ENCODE measurements around the gene P4HTM.

P4HTM gene

DNA sequence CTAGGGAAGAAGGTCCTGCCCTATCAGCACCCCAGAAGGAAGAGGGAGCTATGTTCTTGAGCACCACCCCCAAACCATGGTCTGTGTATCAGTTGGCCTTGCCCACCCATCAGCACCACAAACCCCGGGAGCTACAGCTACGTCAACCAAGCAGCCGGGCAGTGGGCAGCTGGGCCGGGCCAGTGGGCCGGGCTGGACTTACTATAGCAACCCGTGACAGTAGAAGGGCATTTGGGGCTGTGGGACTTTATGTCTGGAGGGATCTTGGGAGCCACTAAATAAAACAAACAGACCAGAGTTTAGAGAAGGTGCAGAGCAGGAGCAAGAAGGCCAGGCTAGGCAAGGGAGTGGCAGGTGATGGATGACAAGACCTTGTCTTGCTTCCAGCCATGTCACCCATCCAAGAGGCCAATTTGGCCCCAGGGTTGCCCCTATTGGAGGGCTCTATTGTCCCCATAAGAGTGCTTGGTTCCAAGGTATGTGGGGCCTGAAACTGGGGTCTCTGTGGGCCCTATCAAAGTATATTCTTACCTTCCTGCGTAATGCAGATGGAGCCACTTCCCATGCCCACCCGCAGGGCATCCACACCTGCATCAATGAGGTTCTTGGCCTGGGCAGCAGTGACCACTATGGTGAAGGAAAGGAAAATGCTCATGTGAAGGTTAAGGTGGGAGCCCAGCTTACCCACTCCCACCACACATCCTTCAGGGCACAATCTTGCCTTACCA, 35.9 kb downstream of the P4HTM start:
- DNase-seq, result no peak

DNA sequence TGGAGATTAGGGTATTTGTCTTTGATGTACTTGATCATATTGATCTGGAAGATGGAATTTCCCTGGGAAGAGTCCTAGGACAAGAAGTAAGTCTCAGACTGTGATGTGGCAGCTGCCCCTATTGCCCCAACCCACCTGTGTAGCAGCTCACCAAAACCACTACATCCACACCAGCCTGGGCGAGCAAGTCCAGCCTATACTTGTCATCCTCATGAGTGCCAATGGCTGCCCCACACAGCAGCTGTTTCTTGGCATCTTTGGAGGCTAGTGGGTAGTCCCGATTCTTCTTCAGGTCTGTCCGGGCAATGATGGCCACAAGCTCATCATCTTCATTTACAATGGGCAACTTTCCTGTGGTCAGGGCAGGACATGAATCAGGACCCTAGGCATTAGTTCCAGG, 36.5 kb downstream of the P4HTM start:
- DNase-seq, result no peak

DNA sequence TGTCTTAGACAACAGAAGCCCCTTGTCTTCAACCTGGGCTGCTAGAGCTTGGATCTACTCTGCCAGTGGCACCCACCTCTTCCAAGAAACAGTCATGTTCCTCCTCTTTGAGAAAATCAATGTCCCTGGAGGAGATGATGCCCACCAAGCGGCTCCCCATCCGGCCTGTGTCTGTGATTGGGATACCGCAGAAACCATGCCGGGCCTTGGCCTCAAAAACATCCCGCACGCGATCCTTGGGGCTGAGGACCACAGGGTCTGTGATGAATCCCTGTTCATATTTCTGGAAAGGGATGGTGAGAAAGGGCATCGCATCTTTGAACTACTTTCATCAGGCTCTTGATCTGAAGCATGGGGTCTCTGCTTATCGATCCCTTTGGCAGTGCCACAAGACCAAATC, 37.6 kb downstream of the P4HTM start:
- DNase-seq, result no peak

DNA sequence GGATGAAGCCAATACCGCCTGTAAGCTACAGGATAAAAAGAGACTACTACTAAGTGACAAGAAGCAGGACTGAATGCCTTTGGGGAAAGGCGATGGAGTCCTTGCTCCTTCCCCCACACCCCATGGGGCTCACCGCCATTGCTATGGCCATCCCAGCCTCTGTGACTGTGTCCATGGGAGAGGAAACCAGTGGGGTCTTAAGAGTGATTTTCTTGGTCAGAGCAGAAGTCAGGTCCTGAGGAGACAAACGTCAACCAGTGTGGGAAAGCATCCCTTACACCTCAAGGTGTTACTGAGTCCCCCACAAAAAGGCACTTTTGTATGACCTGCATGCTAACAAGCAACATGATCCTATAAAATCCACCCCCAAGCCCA, 38.2 kb downstream of the P4HTM start:
- DNase-seq, result peak; percentile 5

DNA sequence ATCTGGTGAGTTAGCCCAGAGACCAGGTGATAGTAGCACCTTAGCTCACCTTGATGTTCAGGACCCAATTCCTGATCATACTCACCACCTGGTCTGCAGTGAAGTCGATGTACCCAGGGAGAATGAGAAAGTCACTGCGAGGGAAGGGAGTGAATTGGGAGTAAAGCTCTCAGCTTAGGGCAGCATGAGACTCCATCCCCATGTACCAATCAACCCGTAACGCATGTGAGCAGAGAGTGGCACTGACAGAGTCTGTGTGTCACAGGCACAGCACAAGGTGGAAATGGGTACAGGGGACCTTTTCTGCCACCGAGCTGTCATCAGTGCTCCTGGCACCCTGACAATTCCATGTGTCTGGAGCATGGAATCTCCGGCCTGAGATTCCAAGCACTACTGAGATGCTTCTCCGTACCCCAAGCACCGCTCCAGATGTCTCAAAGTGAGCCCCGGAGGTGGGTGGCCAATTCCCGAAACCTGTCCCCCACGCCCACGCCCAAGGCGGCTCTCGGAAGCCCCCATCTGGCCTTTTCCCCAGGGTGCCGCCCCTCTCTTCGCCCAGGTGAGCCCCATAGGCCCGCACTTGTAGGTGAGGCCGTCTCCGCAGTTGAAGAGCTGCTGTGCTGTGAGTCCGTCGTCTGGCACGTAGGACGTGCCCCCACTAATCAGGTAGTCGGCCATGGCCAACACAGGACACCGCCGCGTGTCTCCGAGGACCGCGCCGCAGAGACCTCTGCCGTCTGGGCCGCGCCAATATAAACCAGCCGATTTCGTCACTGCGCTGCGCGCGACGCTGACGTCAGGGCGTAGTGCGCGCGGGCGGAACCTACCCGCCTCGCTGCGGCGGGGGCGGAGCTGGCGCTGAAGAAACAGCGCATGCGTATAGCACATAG, 38.9 kb downstream of the P4HTM start, which contains the start of gene IMPDH2:
Gene IMPDH2 (minus strand): TSS at position 726 of the 890 bp plus-strand sequence. CDS start 48 bp downstream, at position 678.
- peak; percentile 98 for DNase-seq

DNA sequence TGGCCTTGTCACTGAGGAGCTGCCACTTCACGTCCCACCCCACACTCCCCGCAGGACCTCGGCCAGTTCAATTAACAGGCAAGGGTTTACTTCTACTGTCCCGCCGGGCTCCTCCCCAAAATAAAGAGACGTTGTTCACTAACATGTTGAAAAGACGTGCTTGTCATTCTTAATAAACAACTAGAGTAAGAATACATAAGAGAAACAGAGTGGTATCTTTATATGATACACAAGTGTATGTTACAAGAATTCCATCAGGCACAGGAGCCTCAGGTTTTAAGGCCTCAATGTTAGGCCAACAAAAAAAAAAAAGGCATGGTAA, 39.5 kb downstream of the P4HTM start:
- no peak for DNase-seq

DNA sequence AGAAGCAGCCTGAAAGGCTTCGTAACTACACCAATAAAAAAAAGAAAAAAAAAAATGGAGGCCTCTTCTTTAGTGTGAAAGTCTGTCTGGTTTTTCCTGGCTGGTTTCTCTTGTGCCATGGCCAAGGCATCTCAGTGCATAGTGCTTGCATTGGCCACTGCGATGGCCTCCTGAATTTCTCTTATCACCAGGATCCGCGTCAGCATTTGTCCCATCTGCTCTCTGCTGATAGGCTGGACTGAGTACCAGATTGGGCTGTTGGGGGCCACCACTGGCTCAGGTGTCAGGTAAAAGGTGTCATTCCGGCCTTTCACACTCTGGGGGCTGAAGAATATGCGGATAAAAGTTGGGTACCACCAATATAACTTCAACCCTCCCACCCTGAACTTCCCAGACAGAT, 40.3 kb downstream of the P4HTM start:
- DNase-seq, result no peak

DNA sequence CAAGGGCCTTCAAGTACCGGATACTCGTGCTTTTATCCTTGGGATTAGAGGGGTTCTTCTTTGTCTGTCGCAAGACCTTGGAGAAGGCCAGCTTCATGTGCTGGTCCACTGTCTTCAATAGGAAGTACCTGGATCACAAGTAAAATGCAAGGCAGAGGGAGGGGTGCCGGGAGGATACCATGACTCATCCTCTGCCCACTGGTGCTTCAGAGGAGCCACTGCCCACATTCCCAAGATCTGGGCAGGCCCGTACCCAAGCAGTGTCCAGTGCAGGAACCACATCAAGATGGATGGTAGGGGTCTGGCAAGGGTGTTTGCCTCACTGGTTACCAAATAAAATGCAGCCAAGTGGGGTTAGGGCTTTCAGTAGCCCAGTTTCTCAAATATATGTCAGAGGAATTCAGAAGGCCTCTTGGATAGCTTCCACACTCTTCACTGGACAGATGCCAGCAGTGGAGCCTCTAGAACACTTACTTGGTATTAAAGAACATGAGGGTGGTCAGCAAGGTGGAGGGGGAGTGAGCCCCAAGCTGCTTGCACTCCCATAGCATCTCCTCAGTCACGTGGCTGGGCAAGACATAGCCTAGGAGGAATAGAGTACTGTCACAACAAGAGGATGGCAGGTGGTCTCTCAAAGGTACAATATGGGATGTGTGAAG, 42.7 kb downstream of the P4HTM start:
- DNase-seq, result no peak

DNA sequence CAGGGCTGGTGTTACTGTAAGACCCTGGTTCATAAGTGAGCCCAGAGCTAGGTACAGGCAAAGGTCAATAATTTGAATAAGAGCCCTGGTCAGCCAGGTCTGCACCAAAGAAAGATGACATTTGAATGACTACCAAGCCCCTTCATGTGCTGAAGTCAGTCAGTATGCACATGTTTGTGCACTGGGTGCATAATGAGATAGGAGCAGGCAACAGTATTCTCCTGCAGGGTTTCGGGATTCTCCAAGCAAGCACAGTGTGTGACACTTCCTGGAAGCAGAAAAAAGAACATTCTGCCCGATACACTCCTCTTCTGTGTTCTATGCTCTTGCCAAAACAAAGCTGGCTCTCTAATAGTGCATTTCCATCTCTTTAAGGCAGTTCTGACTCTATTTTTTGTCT, 44.6 kb downstream of the P4HTM start:
- DNase-seq, result no peak

DNA sequence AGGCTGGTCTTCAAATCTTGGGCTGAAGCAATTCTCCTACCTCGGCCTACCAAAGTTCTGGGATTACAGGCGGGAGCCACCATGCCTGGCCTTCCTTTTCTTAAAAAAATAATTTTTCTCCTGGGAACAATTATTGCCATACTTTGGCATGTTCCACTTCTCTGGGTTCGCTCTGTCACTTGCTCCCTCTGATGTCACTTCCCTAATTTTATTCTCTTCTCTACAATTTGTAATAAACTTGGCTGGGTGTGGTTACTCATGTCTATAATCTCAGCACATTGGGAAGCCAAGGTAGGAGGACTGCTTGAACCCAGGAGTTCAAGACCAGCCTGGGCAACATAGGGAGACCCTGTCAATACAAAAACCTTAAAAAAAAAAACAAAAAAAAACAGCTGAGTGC, 45.2 kb downstream of the P4HTM start:
- no peak for DNase-seq

DNA sequence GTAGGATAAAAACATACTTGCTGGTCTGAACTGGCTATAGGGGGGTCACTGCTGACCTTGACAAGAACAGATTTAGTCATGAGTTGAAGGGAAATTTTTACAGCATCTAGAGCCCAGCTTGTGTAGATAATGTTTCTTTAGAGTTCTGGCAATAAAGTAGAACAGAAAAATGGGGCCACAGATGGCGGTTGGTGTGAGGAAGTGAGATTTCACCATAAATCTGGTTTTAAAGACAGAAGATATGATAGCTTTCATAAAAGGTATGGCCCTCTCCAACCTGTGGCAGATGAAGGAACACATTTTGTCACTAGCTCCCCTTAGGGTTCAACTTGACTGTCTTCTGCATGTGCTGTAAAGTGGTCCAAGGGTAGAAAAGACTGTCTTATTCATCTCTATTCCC, 63.5 kb downstream of the P4HTM start:
- no peak for DNase-seq

DNA sequence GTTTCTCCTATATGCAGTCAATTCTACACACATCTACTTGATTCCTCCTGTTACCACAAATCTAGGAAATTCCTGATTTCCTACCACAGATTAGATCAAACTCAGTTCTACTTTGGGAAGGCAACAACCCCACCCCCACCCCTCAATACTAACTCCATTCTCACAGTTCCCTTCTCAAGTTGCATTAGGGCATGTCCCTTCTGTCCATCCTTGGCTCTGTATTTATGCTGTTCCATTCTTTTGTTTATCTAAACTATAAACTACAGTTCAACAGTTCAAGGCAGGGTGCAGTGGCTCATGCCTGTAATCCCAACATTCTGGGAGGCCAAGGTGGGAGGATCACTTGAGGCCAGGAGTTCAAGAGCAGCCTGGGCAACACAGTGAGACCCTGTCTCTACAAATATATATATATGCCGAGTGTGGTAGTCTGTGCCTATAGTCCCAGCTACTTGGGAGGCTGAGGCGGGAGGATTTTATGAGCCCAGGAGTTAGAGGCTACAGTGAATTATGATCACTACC, 64.4 kb downstream of the P4HTM start:
- DNase-seq, result no peak
